UCSD-AML1 (cell line): ENCODE results near the gene FRS2.
"Not testable (repeated sequence)": the region's sequence is repeated elsewhere in the genome, so short reads cannot be mapped to it uniquely, and the experiment has no call there.

ENCODE experiments used
- DNase-seq: peaks from one replicate; lab custom pipeline; 2025; ENCODE audit not compliant: unreplicated experiment; lab: John Stamatoyannopoulos, UW

The FRS2 gene

GRCh38 chr12:69575346-69575745, 105.2 kb downstream of the FRS2 start:
- DNase-seq: no peak

- DNase-seq: no peak
These were observed 108.1 kb downstream of the FRS2 start for GRCh38 chr12:69578283-69578682.

GRCh38 chr12:69579029-69579428, 108.8 kb downstream of the FRS2 start:
- no peak for DNase-seq

GRCh38 chr12:69580074-69580473, 109.9 kb downstream of the FRS2 start:
- no peak for DNase-seq

- DNase-seq: peak; percentile 27
These were observed 113.0 kb downstream of the FRS2 start for GRCh38 chr12:69583203-69583602.

GRCh38 chr12:69585189-69586062, 115.2 kb downstream of the FRS2 start, which contains the start of gene CCT2:
CCT2 (plus strand) TSS chr12:69585459; CDS start chr12:69585522, 63 bp downstream.
- peak; percentile 97 for DNase-seq

GRCh38 chr12:69588527-69588926, 118.3 kb downstream of the FRS2 start:
- no peak for DNase-seq

GRCh38 chr12:69589082-69589481, 118.9 kb downstream of the FRS2 start:
- DNase-seq: no peak

GRCh38 chr12:69595689-69596088, 125.5 kb downstream of the FRS2 start:
- no peak for DNase-seq

GRCh38 chr12:69598174-69598753, 128.1 kb downstream of the FRS2 start:
- DNase-seq: no peak

- DNase-seq: no peak
These were observed 130.6 kb downstream of the FRS2 start for GRCh38 chr12:69600804-69601203.

- no peak for DNase-seq
These were observed 131.9 kb downstream of the FRS2 start for GRCh38 chr12:69601962-69602685.

- no peak for DNase-seq
These were observed 132.8 kb downstream of the FRS2 start for GRCh38 chr12:69602954-69603353.

GRCh38 chr12:69603556-69603955, 133.4 kb downstream of the FRS2 start:
- DNase-seq: not testable (repeated sequence)

- not testable (repeated sequence) for DNase-seq
These were observed 134.1 kb downstream of the FRS2 start for GRCh38 chr12:69604275-69604674.

GRCh38 chr12:69608114-69608513, 137.9 kb downstream of the FRS2 start:
- no peak for DNase-seq

GRCh38 chr12:69610126-69610525, 139.9 kb downstream of the FRS2 start:
- DNase-seq: no peak

GRCh38 chr12:69610729-69611128, 140.5 kb downstream of the FRS2 start, which contains the start of gene LRRC10:
LRRC10 (minus strand) TSS chr12:69610907; CDS start chr12:69610838, 69 bp downstream.
- DNase-seq: no peak

- no peak for DNase-seq
These were observed 143.2 kb downstream of the FRS2 start for GRCh38 chr12:69613351-69613750.

- peak; percentile 14 for DNase-seq
These were observed 145.8 kb downstream of the FRS2 start for GRCh38 chr12:69616025-69616424.

- no peak for DNase-seq
These were observed 148.9 kb downstream of the FRS2 start for GRCh38 chr12:69619050-69619449.

GRCh38 chr12:69620077-69620476, 149.9 kb downstream of the FRS2 start:
- no peak for DNase-seq
